GM12878 (cell line): ENCODE results near the gene TCF23. TPM values are rescaled to one million over a fixed set of nuclear protein-coding genes. Genes with fewer than 3 reads are reported as not detected.
A peak's percentile ranks its signal among the peaks of the same experiment; 100 is the strongest.

ENCODE experiments used
- ATF2 ChIP-seq: IDR thresholded peaks from 2 replicates; pipeline ENCODE4 v1.6.1; 2012; ENCODE audit warnings: low read length, inconsistent platforms
- CREM ChIP-seq: IDR thresholded peaks from 2 replicates; pipeline ENCODE4 v1.6.1; 2014; ENCODE audit warnings: antibody characterized with exemption, low read depth
- EP300 ChIP-seq, 2 experiments: fragments of 150-350 bp in 1 of 2; IDR thresholded peaks; 2 replicates each; pipeline ENCODE4 v1.6.1; 2011 to 2012; ENCODE audit warnings: low read depth in 2 of 2, low read length in 2 of 2, borderline replicate concordance in 1 of 2, improper control_type of control experiment in 1 of 2, inconsistent platforms in 1 of 2; ENCODE audit not compliant: control insufficient read depth in 1 of 2
- HDAC2 ChIP-seq: fragments of 200-600 bp; sonication (generic); IDR thresholded peaks from 2 replicates; pipeline ENCODE4 v1.6.1; 2017
- IRF5 ChIP-seq: fragments of 450-650 bp; IDR thresholded peaks from 2 replicates; pipeline ENCODE4 v1.6.1; 2017; ENCODE audit warnings: borderline replicate concordance
- MLLT1 ChIP-seq: fragments of 450-650 bp; IDR thresholded peaks from 2 replicates; pipeline ENCODE4 v1.6.1; 2016; ENCODE audit warnings: mild to moderate bottlenecking
- RAD21 ChIP-seq: IDR thresholded peaks from 2 replicates; pipeline ENCODE4 v1.6.1; 2011; ENCODE audit warnings: mild to moderate bottlenecking, low read depth, low read length, moderate library complexity; ENCODE audit not compliant: insufficient read depth
- REST ChIP-seq: IDR thresholded peaks from 2 replicates; pipeline ENCODE4 v1.6.1; 2012; ENCODE audit warnings: mild to moderate bottlenecking, low read depth, low read length
- SP1 ChIP-seq: IDR thresholded peaks from one replicate; pipeline ENCODE4 v1.6.1; 2011; ENCODE audit warnings: low read depth, low read length
- YBX1 ChIP-seq: fragments of 450-650 bp; IDR thresholded peaks from 2 replicates; pipeline ENCODE4 v1.6.1; 2016; ENCODE audit warnings: antibody characterized with exemption
- ZZZ3 ChIP-seq: IDR thresholded peaks from 2 replicates; pipeline ENCODE4 v1.6.1; 2011; ENCODE audit warnings: low read depth; ENCODE audit not compliant: control insufficient read depth, insufficient read length
- polyA plus RNA-seq, 11 experiments: library from polyadenylated mRNA; depleted of rRNA in 4 of 11; unstranded in 6 of 11; stranded (reverse) in 5 of 11; fragments of >200 nt; fragmentation: Nextera tagmentation in 4 of 11; fragmentation: Illumina TruSeq in 1 of 11; extraction: Ambion mirVana in 4 of 11; extraction: Trizol in 1 of 11; gene quantifications; 1 replicate in 1 of 11; 2 replicates in 10 of 11; pipeline versions ENCODE4 v1.2.1 to v1.2.3, GENCODE V29; 2011 to 2016; ENCODE audit warnings: inconsistent platforms in 2 of 11, missing spikeins in 2 of 11, low read depth in 1 of 11
- total RNA-seq, 4 experiments: library from RNA; depleted of rRNA in 3 of 4; stranded (reverse); fragments of >200 nt in 3 of 4; fragmentation: Illumina TruSeq in 1 of 4; extraction: Trizol in 1 of 4; gene quantifications; 2 replicates each; pipeline versions ENCODE4 v1.2.1 to v1.2.3, GENCODE V29; 2013 to 2021

The TCF23 gene
- total and polyA plus RNA-seq, 10 of the 15 experiments (the other 5 are each of a cell fraction or from before 2014, with no cell fraction given), result not detected

GRCh38 chr2:27133905-27134780 lies 14.7 kb upstream of the TCF23 start, which contains the start of gene PREB (continued):
- TF ChIP-seq HDAC2, result no peak
- peak; percentile 65 for TF ChIP-seq CREM
- no peak for TF ChIP-seq YBX1
- TF ChIP-seq SP1, result no peak
- no peak for TF ChIP-seq ATF2
- no peak for TF ChIP-seq EP300 (IDR thresholded peaks at IDR 0.05; ENCODE audit: borderline replicate concordance in 1 of 2, control insufficient read depth in 1 of 2, low read depth in 2 of 2, low read length in 2 of 2)
- no peak for TF ChIP-seq ZZZ3
- TF ChIP-seq IRF5, result no peak
- peak; percentile 45; the same call in 1 of the 2 replicates for TF ChIP-seq RAD21
- TF ChIP-seq REST, result no peak
- no peak for TF ChIP-seq MLLT1
